ENCODE data around the gene ZBTB7C.

GRCh38 chr18:48048251-48048650 is 360.9 kb downstream of the ZBTB7C start:
- TF ChIP-seq POLR2AphosphoS5 (IDR thresholded peaks at IDR 0.05) (no peak), CTCF (IDR thresholded peaks at IDR 0.05) (no peak), EP300 (IDR thresholded peaks at IDR 0.05) (no peak), POLR2A (IDR thresholded peaks at IDR 0.05) (no peak)
